ENCODE measurements around the gene VPS8. TPM values are rescaled to one million over a fixed set of nuclear protein-coding genes. Genes with fewer than 3 reads are reported as not detected.

VPS8 gene
- total and polyA plus RNA-seq, 9 of the 15 experiments (the other 6 are each of a cell fraction or from before 2014, with no cell fraction given) = 7.2 to 41.0 (median 28.3) TPM

GRCh38 chr3:184993394-184993793, 181.4 kb downstream of the VPS8 start:
- 36% methylated on average over 1 of the region's 1 CpG for WGBS (ENCODE audit: insufficient coverage, low coverage, missing lambda C conversion rate)
- H3K9ac ChIP-seq (ENCODE audit: insufficient read depth in 1 of 2, low read depth in 2 of 2, low read length in 2 of 2) = no peak overlapping the region
- no TSS peak for BruUV-seq (replicated peaks)
- intact Hi-C loops (cut with micrococcal nuclease) = no loop called here
- peaks cover 21% of the 10 kb centered on the region; the same call in 2 of the 3 replicates for H3K36me3 ChIP-seq (ENCODE audit: control insufficient read depth, insufficient read depth, low read length)
- no peaks in the 10 kb centered on the region for H3K79me2 ChIP-seq (ENCODE audit: control insufficient read depth, insufficient read depth, low read length)
- H3K4me2 ChIP-seq (ENCODE audit: insufficient read depth, low read length) = no peak overlapping the region
- H4K20me1 ChIP-seq (replicated peaks; ENCODE audit: control insufficient read depth, insufficient read depth, low read length) = no peaks in the 10 kb centered on the region
- no peaks in the 10 kb centered on the region for H3K9me3 ChIP-seq (replicated peaks; ENCODE audit: control insufficient read depth, insufficient read depth, low read depth, low read length)
- H3K4me3 ChIP-seq = no peak overlapping the region
- peak in 2 of 4 experiments; percentile 7 to 11 for DNase-seq (ENCODE audit: extremely low read depth in 1 of 4, low spot score in 3 of 4)
- FAIRE-seq = no peak
- H2AFZ ChIP-seq (ENCODE audit: low read depth, low read length) = no peak overlapping the region
- no peaks in the 10 kb centered on the region for H3K9me1 ChIP-seq (ENCODE audit: control insufficient read depth, insufficient read depth, low read length)
- no peak overlapping the region for H3K27ac ChIP-seq (ENCODE audit: extremely low read depth, low read depth, low read length)
- ChIA-PET CTCF (ENCODE audit: low intra/inter-chr PET ratio) (no interaction called here), POLR2A (no interaction called here)
- H3K4me1 ChIP-seq (replicated peaks in 1 of 2; ENCODE audit: control insufficient read depth in 2 of 2, insufficient read depth in 2 of 2, low read length in 2 of 2) = no peaks in the 10 kb centered on the region
- in situ Hi-C loops (cut with MboI) = no loop called here
- H3K27me3 ChIP-seq (ENCODE audit: control insufficient read depth in 2 of 2, insufficient read depth in 2 of 2, low read length in 2 of 2) = no peaks in the 10 kb centered on the region
- peak; percentile 81 for ATAC-seq
- TF ChIP-seq ZNF140 (CRISPR knock-in tag; IDR thresholded peaks at IDR 0.05) (no peak), PCBP2 (IDR thresholded peaks at IDR 0.05; ENCODE audit: low read depth, low read length, poor library complexity, severe bottlenecking) (no peak), CCNT2 (IDR thresholded peaks at IDR 0.05; ENCODE audit: borderline replicate concordance, extremely low read depth, insufficient read length, low read depth, low read length) (no peak), TEAD4 (IDR thresholded peaks at IDR 0.05; ENCODE audit: low read length) (0 out of 2 replicates have a peak, but pooled peaks have one; percentile 18), TEAD4 (CRISPR knock-in tag; IDR thresholded peaks at IDR 0.05; ENCODE audit: borderline replicate concordance) (no peak), RAD21 (CRISPR knock-in tag; conservative IDR thresholded peaks at IDR 0.05 in 1 of 2, IDR thresholded peaks at IDR 0.05 in 1 of 2) (peak in 1 of 2 experiments; percentile 34; a peak in 2 of 4 replicates), LEF1 (IDR thresholded peaks at IDR 0.05) (peak; percentile 62; the same call in 1 of the 2 replicates), ZNF584 (CRISPR knock-in tag; IDR thresholded peaks at IDR 0.05; ENCODE audit: low read depth) (0 out of 2 replicates have a peak, but pooled peaks have one; percentile 25), JUN (IDR thresholded peaks at IDR 0.05; ENCODE audit: borderline replicate concordance, low read depth, low read length) (no peak), JUN (CRISPR knock-in tag; IDR thresholded peaks at IDR 0.05; ENCODE audit: borderline replicate concordance) (no peak), TCF3 (CRISPR knock-in tag; IDR thresholded peaks at IDR 0.05) (peak; percentile 17; the same call in 1 of the 2 replicates), ZNF431 (CRISPR knock-in tag; IDR thresholded peaks at IDR 0.05) (no peak), CBX1 (IDR thresholded peaks at IDR 0.05; ENCODE audit: low read depth) (no peak), JUND (IDR thresholded peaks at IDR 0.05; ENCODE audit: borderline replicate concordance, low read depth, low read length) (0 out of 2 replicates have a peak, but pooled peaks have one; percentile 11), JUND (tag; IDR thresholded peaks at IDR 0.05; ENCODE audit: borderline replicate concordance, low read depth, low read length) (no peak), SAFB (IDR thresholded peaks at IDR 0.05; ENCODE audit: borderline replicate concordance, low read depth, low read length) (no peak), ETV1 (tag; conservative IDR thresholded peaks at IDR 0.05; ENCODE audit: low read depth) (peak; percentile 39; the same call in 1 of the 2 replicates), CEBPG (CRISPR knock-in tag; IDR thresholded peaks at IDR 0.05) (peak; percentile 60; the same call in 1 of the 2 replicates), CEBPG (tag; conservative IDR thresholded peaks at IDR 0.05 in 1 of 2, IDR thresholded peaks at IDR 0.05 in 1 of 2) (peak in 1 of 2 experiments; percentile 81; a peak in 2 of 4 replicates), MEF2A (IDR thresholded peaks at IDR 0.05; ENCODE audit: control insufficient read depth, low read depth, low read length) (no peak), DMBX1 (CRISPR knock-in tag; IDR thresholded peaks at IDR 0.05; ENCODE audit: borderline replicate concordance) (0 out of 2 replicates have a peak, but pooled peaks have one; percentile 37), PTBP1 (IDR thresholded peaks at IDR 0.05; ENCODE audit: low read depth, low read length) (no peak)
- TF ChIP-seq, protein P1, sequence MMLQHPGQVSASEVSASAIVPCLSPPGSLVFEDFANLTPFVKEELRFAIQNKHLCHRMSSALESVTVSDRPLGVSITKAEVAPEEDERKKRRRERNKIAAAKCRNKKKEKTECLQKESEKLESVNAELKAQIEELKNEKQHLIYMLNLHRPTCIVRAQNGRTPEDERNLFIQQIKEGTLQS (IDR thresholded peaks at IDR 0.05) = peak; percentile 37; the same call in 1 of the 2 replicates
- TF ChIP-seq, protein P1 (CRISPR knock-in tag; conservative IDR thresholded peaks at IDR 0.05) = no peak

Measured in K562 (cell line).